HG03520 (cell line): ENCODE measurements around the gene TSEN15.
A peak's percentile ranks its signal among the peaks of the same experiment; 100 is the strongest.

ENCODE experiments used
- ATAC-seq: cut with Tn5 transposase; IDR thresholded peaks from one replicate; pipeline ENCODE4 v1.9.1; 2021; ENCODE audit warnings: mild to moderate bottlenecking, moderate library complexity; ENCODE audit not compliant: unreplicated experiment

TSEN15 gene

DNA sequence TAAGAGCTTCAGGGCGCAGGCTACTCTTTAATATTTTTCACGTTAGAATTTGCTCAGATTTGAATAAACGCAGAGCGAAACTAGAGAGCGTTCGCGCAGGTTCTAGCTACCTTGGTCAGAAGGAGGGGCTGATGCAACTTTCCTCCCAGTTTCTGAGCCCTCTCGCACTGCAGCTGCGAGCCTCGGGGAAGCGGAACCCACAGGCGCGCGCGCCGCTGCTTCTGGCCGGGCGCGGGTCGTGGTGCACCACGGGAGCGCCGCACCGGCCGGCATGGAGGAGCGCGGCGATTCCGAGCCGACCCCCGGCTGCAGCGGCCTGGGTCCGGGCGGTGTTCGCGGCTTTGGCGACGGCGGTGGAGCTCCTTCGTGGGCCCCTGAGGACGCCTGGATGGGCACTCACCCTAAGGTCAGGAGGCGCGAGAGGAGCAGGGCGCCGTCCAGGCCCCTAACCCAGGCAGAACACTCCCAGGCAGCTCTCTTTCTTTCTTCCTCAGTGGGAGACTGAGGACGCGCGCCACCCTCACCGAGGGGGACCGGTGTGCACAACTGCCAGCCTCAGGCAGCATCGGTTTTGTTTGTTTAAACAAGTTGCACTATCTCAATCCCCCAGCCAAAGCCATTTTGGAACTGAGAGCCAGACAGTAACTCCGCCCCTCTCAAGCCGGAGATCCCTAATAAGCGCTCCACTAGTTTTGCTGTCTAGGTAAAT lies at the start of gene TSEN15:
Gene TSEN15, plus strand, starts transcription at position 246 of the 709 bp plus-strand sequence. Its CDS starts 26 bp downstream, at position 272.
- peak; percentile 98 for ATAC-seq

DNA sequence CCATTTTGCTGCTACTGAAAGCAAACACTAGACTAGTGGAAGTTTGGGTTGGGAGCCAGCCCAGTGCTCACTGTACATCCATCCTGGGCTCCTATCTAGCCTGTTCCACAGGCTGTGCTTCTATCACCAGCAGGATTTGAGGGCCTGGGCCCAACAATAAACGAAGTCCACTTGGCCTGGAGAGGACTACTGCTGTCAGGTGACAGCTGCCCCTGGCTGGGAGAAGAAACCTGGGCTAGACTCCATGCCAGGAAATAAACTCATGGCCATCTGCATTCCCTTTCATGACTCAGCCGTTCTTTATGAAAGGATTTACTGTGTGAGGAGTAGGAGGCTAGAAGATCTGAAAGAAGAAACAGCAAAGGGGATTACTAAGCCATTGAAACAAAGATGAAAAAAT lies 49.5 kb upstream of the TSEN15 start:
- no peak for ATAC-seq

DNA sequence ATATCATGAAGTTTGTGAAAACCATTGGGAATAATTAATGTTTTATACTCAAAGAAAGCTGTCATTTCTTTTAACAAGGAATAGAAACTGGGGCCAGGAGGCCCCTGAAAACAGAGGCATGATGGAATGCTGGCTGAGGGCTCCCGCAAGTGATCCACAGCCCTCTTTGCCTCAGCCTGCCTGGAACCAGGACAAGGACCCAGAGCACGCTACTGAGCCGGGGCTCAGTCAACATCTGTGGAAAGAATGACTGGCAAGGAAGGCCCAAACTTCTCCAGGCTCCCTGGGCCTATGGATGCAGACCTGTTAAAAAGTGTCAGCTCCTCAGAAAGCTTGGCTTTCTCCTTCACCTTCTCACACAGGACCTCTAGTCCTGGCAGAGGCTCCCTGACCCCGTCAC lies 46.6 kb upstream of the TSEN15 start:
- ATAC-seq, result no peak

DNA sequence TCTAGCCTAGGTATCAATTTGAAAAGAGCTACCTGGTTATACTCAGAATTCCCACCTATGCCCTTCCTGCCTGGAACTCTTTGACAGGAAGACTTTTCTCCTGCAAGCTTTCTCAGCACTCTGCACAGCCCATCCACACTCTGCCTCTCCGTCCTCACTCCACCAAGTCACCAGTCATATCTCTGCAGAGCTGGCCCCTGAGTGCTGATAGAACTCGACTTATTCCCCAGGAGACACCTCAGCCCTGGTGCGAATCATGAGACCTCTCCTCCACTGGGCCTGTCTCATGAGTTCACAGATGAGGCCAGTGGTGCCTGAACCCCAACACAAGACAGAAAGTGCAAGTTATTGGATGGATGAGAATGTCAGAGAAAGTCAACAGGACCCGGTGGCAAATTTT lies 46.0 kb upstream of the TSEN15 start:
- no peak for ATAC-seq

DNA sequence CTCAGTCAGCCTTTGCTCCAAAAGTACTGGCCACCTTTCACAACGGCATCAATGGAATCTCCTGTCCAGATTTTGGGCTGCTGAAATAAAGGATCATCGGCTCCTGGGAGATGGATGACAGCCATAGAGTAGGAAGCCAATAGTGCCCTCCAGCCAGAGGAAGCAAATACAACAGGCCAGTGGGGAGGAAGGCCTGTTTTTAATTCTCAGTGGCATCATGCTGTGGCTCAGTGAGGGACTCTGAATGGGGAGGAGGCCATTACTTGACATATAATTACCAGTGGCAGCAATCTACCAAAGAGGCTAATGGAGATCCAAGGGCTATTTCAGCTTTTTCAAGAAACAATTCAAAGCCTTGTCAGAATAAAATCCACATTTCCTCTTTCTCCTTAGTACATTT lies 40.7 kb upstream of the TSEN15 start:
- no peak for ATAC-seq

DNA sequence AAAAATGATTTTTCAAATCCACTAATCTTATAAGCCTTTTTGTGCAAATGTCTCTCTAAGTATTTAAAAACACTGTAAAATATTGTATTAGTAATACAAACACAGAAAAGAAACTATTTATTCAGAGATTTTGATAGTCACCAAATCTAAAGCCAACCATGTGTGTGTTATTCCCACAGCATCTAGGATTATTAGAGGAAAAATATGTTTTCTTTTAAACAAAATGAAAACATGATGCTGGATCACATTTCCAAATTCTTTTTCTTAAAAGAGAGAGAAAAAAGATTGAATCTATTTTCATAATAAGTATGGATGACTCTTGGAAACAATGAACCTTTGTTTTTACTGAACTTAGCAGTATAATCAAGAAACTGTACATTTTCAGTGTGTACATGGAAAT lies 39.3 kb upstream of the TSEN15 start:
- ATAC-seq, result no peak

DNA sequence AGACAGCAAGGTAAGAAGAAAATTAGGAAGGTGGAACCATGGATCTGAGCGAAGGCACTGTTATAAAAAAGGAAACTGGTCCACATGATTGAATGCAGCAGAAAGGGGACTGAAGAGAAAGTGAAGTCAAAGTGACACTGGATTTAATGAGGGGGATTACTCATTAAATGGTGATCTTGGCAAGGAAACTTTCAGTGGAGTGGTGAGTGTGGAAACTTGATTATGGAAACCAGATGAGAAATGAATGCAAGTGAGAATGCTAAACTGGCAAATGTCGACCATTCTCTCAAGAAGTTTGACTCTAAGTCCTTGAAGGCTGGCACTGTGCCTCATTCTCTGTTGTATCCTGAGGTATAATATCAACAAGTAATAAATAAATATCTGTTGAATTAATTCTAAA lies 37.3 kb upstream of the TSEN15 start:
- ATAC-seq, result no peak

DNA sequence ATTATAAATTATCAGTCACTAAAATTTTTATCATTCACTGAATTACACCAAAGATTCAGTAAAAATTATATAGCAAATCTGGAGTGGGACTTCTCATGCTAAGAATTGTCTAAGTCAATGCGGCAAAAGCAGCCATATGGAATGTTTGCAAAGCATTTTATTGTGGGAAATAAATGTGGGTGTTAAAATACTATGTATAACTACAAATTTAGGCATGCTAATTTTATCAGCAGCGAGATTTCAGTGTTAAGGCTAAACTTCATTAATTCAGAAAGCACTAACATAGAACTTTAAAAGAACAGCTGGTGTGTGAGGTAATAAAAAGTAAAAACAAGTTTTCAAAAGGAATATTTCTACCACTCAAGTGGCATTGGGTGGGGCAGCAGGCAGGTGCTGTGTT lies 35.4 kb upstream of the TSEN15 start:
- no peak for ATAC-seq

DNA sequence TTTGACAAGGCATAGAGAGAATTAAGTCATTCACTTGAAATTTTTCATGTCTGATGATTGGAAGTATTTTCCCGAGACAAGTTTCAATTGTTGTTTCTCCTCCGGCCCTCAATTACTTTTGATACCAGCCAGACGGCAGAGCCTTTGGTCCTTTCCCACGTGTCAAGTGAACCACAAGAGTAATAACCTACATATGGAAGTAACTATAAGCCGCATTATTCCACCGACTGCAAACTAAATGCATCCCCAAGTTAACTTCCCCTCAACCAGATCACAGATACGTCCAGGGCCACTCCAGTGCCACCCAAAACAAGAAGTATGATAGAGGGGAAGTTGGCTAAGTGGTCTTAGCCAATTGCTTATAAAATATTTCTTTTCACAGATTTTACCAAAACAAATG lies 34.2 kb upstream of the TSEN15 start:
- no peak for ATAC-seq

DNA sequence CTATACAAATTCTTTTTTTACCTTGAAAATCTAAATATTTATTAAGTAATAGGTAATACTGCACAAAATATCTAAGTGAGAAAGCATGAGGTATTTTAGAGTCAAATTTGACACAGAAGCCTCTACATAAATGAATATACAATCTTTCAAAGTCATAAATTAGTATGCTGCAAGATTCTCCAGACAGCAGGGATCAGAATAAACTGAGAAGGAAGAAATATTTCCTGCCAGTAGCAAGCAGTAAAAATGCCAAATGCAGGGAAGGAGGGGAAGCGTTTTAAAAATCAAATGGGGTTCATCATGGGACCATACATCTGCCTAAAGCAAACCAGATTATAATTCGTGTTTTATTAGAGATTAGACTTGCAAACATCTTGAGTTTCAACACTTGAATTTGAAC lies 32.9 kb upstream of the TSEN15 start:
- ATAC-seq, result no peak

DNA sequence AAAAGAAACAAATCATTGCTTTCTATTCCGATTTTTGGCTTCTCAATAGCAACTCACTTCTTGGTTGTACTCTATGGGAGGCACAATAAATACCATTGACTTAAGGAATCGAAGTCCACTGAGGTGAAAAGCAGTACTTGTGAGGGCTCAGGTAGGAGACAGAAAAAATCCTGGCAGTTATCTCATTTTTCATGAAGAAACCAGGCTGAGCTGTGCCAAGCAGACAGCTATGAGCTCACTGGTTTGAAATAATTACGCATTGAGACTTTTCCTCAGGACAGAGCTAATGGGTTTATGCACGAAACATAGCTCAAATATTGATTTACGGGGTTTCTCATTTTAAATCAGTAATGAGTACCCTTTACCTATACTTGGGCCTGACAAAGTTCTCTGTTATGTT lies 32.5 kb upstream of the TSEN15 start:
- ATAC-seq, result no peak

DNA sequence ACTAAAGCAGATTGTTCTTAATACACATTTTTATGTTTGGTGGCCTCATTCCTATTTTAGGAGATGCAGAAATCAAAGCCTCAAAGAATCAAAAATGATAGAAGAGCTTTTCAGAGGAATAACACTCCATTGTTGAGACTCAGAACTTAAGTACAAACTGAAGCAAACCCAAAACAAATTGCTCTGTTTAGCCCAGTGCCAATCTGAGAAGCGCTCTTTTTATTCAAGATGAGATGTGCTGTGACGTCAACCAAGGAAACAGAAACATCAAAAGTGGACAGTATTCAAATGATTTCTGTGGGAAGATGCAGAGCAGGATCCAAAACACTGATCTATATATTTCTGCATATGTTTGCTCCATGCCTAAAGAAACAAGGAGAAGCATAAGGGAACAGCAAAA lies 32.0 kb upstream of the TSEN15 start:
- no peak for ATAC-seq

DNA sequence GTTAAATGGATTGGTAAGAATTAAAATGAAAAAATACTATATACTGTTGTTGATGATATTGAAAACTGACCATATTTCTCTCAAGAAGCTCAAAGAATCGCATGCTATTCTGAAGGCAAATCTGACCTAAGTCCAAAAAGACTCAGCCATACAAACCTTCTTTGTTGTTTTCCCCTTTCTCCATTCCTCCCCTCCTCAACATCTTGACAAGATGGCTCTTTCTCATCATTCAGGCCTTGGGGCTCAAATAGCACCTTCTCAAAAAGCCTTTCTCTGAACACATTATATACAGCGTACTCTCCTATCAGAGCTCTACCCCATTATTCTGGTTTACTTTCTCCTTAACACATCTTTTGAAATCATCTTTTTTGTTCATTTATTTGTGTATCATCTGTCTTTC lies 31.2 kb upstream of the TSEN15 start:
- ATAC-seq, result no peak

DNA sequence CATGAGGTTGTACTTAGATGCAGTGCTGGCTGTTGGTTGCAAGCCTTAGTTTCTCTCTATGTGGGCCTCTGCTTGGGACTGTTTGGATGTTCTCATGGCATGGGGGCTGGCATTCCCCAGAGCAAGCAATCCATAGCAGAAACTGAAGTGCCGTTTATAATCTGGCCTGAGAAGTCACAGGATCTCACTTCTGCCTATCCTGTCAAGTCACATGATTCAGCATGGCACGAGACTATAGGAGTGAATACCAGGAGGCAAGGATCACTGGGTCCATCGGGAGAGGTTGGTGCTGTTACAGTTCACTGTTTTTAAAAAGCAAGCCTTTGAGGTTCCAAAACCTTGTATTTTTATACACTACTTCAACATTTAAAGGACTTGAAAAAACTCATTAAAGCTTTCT lies 30.7 kb upstream of the TSEN15 start:
- no peak for ATAC-seq

DNA sequence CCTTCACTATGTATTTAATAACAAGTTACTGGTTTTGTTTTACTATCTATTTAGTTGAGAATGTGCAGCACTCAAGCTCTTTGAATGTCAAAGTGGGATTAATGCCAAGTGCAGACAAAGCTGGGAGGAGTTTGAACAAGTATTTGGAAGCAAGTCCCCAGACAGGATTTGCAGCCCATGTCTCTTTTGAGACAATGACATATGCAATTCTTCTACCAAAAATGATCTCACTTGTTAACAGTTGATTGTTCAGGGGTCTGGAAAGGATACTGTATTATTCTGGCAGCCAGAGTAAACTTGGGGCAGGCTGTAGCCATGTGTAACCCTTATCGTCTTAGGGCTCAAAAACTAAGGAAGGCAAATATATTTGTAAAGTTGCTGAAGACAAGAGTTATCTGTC lies 29.8 kb upstream of the TSEN15 start:
- no peak for ATAC-seq

DNA sequence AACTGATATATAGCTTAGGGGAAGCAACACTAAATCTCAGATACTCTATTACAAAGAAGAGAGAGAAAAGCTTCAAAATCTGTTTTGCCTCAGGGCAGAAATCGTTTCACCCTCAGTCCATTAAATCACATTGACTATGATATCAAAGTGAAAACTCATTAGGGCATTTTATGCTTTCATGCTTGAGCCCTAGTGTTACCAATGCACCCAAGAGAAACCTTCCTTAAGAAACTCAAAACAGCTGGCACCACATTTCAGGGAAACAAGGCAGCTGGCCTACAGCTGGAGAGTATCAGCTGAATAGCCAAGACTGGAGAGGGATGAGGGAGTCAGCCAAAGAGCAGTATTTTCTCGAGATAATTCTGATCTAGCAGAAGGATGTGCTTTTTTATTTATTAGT lies 28.9 kb upstream of the TSEN15 start:
- no peak for ATAC-seq

DNA sequence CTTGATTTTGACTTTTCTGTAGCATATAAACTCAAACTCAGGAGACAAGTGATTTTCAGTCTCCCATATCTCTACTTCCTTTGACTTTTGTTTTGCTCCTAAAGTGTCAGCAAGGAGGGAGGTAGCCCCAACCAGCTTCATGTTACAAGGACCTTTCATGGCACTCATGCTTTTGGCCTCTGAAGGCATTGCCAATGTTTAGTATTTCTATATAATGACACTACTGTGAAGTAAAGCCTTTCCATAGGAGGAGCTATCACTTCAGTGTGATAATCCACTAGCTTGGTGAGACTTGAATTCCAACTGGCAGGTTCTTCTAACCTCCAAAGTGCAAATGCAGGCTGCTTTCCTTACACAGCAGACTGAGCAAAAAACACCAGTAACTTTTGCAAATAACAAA lies 28.4 kb upstream of the TSEN15 start:
- no peak for ATAC-seq

DNA sequence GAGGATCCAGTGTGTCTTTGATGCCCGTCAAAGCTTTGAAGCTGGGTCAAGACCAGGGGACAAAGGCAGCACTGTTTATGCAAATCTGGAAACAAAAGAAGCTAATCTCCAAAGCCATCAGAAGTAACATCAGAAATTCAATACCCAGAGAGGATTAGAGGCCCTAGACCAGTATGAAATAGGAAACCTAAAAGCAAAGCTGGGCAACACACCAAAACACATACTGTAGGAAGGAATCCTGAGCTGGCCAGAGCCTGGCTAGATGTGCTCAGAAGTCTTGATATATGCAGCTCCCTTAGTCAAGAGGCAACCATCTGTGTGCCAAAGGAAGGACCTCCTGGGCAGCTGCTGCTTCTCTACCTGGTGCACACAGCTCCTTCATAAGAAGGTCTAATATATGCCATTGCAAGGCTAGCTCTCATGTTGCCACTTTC lies 26.3 kb upstream of the TSEN15 start:
- ATAC-seq, result no peak

DNA sequence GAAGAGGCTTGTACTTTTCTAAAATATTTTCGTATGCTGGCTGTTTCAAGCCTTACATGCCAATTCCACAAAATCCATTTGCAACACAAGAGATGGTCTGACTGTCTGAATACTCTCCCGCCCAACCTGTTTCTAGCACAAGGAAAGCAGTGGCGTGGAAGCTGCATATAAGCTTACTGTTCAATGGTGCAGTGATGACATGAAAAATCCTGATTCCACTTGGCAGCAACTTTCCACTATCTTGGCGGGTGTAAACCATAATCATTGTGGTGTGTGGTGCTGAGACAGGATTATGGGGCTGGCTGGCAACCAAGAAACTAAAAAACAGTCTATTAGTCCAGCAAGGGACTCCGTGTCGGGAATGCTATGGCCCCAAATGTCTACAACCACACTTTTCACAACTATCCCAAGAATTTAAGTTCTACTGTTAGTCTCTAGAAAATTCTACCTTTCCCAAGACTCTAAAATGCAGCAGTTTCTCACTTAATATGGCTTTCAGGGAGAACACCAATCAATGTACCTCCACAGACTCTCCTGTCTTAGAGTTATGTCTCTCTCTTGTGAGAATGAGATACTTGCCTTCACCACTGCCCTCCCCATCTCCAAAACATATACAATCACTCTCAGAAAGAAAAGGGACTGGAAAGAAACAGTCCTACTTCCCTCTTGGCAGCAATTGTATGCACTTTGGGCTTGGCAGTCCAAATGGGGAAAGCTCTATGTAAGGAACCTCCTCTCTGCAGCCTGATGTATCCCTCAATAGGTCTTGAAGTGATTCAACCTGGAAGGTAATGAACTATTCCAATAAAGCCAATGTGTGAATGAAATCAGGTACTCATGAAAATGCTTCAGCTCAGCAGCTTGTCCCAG lies 23.5 kb upstream of the TSEN15 start:
- ATAC-seq, result no peak

DNA sequence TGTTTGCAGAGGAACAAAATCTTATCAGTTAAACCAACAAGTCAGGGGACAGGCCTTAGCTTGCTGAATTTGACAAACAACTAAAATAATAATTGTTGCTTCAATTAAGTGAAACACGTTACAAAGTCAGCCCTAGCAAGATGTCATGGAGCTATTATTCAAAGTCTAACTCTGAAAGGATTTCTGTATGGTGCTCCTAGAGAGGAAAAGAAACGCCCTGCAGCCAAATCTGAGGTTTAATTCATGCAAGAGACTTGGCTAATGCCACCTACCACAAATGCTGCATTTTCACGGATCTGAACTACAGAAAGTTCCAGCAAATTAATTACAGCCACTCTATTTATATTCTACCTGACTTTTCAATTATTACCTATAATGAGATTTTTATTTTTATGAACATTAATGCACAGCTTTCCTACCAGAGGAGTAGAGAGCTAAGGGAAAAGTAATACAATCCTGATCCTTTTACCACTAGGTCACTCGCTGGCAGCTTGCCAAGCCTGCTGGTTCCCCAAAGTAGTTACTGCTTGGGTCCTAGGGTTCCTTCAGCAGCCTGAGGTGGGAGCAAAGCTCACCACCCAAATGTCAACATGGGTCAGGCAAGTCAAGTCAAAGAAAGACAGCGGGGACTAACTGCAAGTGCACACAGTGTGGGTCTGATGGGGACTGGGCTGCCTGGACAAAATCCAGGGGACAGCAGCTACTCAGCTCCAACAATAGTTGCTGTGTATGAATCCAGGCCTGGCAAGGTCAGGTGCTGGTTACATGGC lies 22.5 kb upstream of the TSEN15 start:
- no peak for ATAC-seq

DNA sequence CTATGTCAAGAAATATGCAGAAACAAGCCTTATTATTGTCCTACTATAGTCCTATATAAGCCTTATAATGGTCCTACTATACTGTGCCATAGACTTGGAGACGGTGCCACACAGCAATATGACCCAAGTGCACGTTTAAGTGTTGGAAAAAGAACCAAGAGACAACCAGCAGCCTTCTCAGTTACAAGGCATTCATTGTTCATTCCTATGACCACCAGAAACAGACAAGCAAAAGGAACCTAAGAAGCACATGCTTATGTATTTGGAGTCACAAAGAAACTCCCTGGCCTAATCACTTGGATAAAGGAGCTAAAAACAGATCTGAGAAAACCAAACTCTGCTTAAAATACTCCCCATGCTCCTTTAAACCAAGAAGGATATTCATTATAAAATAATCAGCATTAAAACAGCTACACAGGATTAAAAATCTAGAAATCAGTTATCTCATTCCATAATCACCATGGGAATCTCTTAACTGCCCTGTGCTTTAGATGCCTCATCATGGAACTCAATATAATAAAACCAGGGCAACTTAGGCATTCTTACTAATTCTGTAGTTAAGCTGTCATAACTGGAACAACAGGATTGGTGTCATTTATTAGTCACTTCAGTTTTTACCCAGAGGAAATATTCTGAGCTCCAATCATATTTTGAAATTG lies 21.0 kb upstream of the TSEN15 start:
- no peak for ATAC-seq
